ENCODE data around the gene SMIM45.

Gene SMIM45

DNA sequence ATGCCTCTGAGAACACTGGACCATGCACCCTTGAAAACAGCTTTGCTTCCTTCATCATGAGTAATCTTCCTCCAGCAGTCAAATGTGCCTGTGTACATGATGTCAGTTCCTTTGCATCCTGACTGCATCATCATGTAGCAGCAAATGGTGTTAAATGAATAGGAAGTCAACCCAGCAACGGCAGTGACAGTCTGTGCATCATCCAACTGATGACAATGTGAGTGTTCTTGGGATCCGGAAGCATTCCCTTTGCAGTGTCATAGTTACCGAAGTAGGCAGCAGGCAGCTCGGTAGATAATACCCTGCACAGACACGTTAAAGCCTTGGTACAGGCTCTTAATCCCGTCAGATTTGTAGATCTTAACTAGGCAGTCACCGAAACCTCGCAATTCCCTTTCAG lies 49.2 kb downstream of the SMIM45 start:
- TF ChIP-seq, protein P1, sequence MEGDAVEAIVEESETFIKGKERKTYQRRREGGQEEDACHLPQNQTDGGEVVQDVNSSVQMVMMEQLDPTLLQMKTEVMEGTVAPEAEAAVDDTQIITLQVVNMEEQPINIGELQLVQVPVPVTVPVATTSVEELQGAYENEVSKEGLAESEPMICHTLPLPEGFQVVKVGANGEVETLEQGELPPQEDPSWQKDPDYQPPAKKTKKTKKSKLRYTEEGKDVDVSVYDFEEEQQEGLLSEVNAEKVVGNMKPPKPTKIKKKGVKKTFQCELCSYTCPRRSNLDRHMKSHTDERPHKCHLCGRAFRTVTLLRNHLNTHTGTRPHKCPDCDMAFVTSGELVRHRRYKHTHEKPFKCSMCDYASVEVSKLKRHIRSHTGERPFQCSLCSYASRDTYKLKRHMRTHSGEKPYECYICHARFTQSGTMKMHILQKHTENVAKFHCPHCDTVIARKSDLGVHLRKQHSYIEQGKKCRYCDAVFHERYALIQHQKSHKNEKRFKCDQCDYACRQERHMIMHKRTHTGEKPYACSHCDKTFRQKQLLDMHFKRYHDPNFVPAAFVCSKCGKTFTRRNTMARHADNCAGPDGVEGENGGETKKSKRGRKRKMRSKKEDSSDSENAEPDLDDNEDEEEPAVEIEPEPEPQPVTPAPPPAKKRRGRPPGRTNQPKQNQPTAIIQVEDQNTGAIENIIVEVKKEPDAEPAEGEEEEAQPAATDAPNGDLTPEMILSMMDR (IDR thresholded peaks at IDR 0.05; ENCODE audit: low read depth, low read length) = no peak
- no peak overlapping the region for H3K4me3 ChIP-seq (ENCODE audit: low read depth, low read length)

DNA sequence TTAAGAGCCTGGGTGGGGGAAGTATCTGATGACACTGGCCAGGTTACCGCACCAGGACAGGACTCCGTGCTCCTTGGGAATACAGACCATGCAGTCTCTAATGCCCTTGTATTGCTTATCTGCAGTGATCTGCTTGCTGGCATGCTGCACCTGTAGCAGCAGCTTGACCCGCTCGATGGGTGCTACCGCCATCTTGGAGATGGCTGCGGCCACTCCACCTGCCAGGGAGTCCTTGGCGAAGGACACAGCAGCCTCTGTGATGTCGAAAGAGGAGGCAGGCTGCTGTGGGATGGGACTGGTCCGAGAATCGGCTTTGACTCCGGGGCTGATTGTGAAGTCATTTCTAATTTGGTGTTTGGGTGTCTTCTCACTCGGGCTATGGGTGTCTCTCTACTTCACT lies 49.8 kb downstream of the SMIM45 start:
- TF ChIP-seq, protein P1 (IDR thresholded peaks at IDR 0.05; ENCODE audit: low read depth, low read length) = no peak
- H3K4me3 ChIP-seq (ENCODE audit: low read depth, low read length) = no peak overlapping the region

DNA sequence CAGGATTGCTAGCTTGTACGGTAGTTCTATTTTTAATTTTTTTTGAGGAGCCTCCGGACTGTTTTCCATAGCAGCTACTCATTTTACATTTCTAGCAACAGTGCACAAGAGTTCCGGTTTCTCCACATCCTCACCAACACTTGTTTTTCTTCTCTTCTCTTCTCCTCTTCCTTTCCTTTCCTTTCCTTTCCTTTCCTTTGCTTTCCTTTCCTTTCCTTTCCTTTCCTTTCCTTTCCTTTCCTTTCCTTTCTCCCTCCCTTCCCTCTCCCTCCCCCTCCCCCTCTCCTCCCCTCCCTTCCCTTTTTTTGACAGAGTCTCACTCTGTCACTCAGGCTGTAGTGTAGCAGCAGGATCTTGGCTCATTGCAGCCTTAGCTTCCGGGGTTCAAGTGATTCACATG lies 56.0 kb downstream of the SMIM45 start:
- H3K4me3 ChIP-seq (ENCODE audit: low read depth, low read length) = no peak overlapping the region
- TF ChIP-seq, protein P1 (IDR thresholded peaks at IDR 0.05; ENCODE audit: low read depth, low read length) = no peak

Data from WI38 (cell line).